Spleen (tissue), 7 donors: Measurements from ENCODE around the gene GRM5.

Source experiments
- CTCF ChIP-seq, 11 experiments: fragments of 200-600 bp in 7 of 11; fragments of 450-650 bp in 4 of 11; sonication (generic) in 4 of 11; IDR thresholded peaks in 8 of 11; conservative IDR thresholded peaks in 3 of 11; 1 replicate in 7 of 11; 2 replicates in 4 of 11; pipeline versions ENCODE4 v1.4.0 to v1.8.0; 2016 to 2021; ENCODE audit warnings: antibody characterized with exemption in 11 of 11, inconsistent platforms in 4 of 11, mild to moderate bottlenecking in 1 of 11
- POLR2A ChIP-seq, 3 donors: fragments of 450-650 bp; IDR thresholded peaks; one replicate each; pipeline ENCODE4 v1.5.1; 2017; ENCODE audit warnings: antibody characterized with exemption in 3 of 3, mild to moderate bottlenecking in 1 of 3
- POLR2AphosphoS5 ChIP-seq, 3 donors: sonication (generic); formaldehyde crosslinking; IDR thresholded peaks; one replicate each; pipeline ENCODE4 v1.5.1; 2017; ENCODE audit warnings: antibody characterized with exemption in 3 of 3
- donor health status: DM: no; HTN: no; CAD: no; lungs with moderate emphysema.
- donor health status: DM: no; HTN: no; CAD: no.
- donor health status: DM: no; HTN: no; CAD: no.

GRCh38 chr11:88819616-88820015 is 246.2 kb downstream of the GRM5 start:
- TF ChIP-seq CTCF (IDR thresholded peaks at IDR 0.05 in 8 of 11, conservative IDR thresholded peaks at IDR 0.05 in 3 of 11), result no peak
- no peak for TF ChIP-seq POLR2A (IDR thresholded peaks at IDR 0.05)
- no peak for TF ChIP-seq POLR2AphosphoS5 (IDR thresholded peaks at IDR 0.05)
